ENCODE measurements around the gene UVRAG.
"Not testable (repeated sequence)": the region's sequence is repeated elsewhere in the genome, so short reads cannot be mapped to it uniquely, and the experiment has no call there.

Gene UVRAG

GRCh38 chr11:76077575-76078150 is 262.7 kb downstream of the UVRAG start:
- no peak for DNase-seq

DNA sequence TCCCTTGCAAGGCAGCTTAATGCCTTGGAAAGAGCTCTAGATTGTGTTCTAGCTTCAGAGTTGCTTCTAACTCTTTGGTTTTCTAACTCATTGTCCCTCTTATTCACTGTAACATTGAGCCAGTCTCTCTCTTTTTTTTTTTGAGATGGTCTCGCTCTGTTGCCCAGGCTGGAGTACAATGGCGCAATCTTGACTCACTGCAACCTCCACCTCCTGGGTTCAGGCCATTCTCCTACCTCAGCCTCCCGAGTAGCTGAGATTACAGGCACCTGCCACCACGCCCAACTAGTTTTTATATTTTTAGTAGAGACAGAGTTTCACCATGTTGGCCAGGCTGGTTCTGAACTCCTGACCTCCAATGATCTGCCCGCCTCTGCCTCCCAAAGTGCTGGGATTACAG is 266.1 kb downstream of the UVRAG start:
- not testable (repeated sequence) for DNase-seq

DNA sequence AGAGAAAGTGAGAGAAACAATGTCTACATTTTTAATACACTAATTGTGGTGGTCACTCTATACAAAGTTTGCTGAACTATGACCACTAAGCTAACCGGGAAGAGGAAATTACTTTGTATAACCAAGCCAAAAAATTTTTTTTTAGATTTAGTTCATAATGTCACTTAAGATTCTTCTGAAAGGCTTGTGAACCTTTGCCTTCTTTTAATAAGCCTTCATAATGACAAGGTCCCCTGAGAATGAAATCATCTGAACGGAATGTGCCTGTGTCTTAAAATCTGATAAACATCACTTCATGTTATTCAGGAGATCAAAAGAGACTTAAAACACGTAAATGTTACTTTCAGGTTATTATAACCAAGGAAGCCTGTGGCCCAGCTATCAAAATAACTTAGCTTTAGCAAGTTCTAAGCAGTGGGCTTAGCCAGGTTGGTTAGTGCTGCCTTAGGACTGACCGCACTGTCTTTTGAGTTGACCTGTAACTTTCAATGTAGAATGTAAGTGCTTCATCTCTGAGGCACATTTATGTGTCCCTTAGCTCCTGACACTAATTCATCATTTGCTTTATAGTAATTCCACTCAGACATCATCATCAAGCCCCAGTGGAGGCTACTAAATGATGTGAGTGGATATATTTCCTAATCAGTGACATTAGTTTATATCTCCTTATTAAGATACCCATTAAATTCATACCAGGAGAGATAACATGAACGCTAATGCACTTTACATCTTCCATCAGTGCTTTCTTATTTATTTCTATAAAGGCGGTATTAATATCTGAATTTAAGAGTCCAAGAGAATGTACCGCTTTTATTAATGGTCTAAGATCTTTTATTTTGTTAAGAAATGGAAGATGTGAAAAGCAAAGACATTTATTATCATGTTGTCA is 268.8 kb downstream of the UVRAG start:
- DNase-seq: no peak

DNA sequence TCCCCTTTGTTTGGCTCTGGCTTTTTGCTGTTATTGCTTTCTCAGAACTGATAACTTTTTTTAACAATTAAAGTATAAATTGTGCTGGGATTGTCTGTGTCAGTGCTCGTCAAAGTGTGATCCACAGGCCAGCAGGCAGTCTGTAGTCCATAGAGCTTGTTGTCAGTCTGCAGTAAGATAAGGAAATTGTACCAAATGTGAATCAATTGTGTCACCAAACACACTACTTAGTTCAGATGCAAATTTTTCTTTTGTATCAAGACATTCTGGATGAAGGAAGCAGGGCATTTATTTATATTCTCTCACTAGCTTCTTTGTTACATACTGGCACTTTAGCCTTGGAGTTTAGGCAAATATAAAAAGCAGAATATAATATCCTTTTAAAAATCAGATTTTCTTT is 270.3 kb downstream of the UVRAG start:
- no peak for DNase-seq

DNA sequence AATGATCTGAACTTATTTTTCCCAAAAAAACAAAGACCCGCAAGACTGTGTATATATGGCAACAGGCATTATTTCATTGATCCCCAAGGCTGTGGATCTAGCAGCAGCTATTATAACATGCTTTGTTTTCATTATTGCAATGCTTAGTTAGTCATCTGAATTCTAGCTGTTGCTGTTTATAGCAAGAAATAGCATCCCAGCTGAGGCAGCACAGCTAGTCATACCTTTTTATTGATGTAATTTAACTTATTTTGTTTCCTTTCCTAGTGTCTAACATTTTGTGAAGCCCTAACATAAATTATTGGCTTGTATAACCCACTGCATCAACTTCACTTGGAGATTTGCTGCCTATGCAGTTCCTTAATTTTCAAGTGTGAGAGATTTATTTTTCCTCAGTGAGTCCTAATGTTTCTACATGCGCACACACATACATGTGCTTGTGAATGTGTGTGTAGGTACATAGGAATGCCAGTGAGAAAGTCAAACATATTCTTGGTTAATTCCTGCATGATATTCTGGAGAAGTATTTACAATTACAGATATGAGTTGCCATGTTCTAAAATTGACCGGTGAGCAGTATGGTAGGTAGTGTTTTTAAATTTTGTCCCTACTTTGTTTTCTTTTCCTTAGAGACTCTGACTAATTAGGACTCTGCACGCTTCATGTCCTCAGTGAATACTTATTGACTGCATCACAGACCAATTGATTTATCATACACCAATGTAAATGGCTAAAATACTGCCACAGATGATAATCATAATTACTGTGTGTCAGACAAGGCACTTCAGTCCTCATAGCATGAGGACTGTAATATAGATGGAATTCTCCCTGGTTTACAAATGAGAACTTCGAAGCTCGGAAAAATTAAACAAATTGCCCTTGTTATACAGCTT is 272.0 kb downstream of the UVRAG start:
- DNase-seq: no peak

DNA sequence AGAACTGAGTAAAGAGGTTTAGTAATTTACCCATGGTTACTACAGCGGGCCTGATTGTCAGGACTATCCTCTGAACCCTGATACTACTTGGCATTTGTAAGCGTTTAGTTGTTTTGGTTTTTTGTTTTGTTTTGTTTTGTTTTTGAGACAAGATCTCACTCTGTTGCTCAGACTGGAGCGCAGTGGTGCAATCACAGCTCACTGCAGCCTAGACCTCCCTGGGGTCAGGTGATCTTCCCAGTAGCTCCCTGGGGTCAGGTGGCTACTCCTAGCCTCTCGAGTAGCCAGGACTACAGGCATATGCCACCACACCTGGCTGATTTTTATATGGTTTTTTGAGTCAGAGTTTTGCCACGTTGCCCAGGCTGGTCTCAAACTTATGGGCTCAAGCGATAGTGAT is 272.7 kb downstream of the UVRAG start:
- DNase-seq: no peak

DNA sequence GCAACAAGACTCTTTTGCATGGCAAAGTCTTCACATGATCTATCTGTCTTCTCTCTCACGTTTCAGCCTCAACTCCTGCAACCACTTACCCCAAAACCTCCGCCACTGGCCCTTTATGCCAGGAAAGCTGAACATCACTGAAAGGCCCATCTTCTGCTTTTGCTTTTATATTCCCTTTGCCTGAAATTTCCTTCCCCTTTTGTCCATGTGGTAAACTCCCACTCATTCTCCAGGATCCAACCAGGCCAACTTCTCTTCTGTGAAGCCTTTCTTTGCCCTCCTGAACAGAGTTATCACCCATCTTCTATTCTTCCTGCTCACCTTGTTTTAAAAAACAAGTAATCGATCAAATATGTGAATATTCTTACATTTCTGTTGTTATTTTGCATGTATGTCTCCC is 273.5 kb downstream of the UVRAG start:
- no peak for DNase-seq

- DNase-seq: no peak
Observed at GRCh38 chr11:76090174-76090573, 275.2 kb downstream of the UVRAG start.

- DNase-seq: no peak
Observed at GRCh38 chr11:76090821-76091220, 275.8 kb downstream of the UVRAG start.

DNA sequence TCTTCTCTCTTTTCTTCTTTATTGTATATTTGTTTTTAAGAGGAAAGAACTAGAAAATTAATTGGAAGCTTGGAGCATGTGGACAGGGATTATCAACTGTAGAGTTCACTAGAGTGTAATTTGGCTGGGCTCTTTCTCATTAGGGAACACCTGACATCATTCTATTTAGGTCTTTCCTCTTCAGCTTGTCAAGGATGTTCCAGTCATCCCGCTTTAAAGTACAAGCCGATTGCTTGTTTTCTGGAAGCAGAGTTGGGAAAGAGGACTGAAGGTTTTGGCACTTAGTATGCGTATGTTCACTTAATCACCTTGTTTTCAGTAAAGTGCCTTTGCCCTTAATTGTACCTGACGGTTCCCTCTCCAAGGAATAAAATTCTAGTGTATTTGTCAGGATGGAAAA is 279.7 kb downstream of the UVRAG start:
- no peak for DNase-seq

DNA sequence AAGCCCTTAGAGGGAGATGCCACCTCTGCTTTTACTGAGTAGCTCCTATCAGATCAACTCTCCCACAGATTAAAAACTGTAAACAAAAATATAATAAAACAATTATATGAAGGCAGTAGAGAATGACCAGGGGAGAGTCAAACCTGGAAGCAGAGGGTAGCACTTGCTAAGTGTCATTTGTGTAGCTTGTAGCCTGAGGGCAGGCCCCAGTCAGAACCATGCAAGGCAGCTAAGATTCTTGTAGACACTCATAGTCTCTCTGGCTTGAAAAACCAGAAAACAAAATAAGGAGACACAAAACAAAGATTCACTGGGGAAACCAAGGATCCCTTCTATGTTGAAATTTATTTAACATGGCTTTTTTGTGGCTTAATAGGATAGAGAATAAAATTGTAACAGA is 280.9 kb downstream of the UVRAG start:
- no peak for DNase-seq

- DNase-seq: no peak
Observed at GRCh38 chr11:76096552-76096951, 281.5 kb downstream of the UVRAG start.

- no peak for DNase-seq
Observed at GRCh38 chr11:76102802-76103201, 287.8 kb downstream of the UVRAG start.

GRCh38 chr11:76103460-76103859 is 288.4 kb downstream of the UVRAG start:
- DNase-seq: no peak

- no peak for DNase-seq
Observed at GRCh38 chr11:76104285-76104684, 289.3 kb downstream of the UVRAG start.

- DNase-seq: no peak
Observed at GRCh38 chr11:76105637-76106036, 290.6 kb downstream of the UVRAG start.

GRCh38 chr11:76107971-76108370 is 293.0 kb downstream of the UVRAG start:
- DNase-seq: no peak

GRCh38 chr11:76114238-76114637 is 299.2 kb downstream of the UVRAG start:
- no peak for DNase-seq

- DNase-seq: no peak
Observed at GRCh38 chr11:76115555-76115954, 300.5 kb downstream of the UVRAG start.

GRCh38 chr11:76119032-76119431 is 304.0 kb downstream of the UVRAG start:
- DNase-seq: no peak

GRCh38 chr11:76119779-76120178 is 304.8 kb downstream of the UVRAG start:
- no peak for DNase-seq

DNA sequence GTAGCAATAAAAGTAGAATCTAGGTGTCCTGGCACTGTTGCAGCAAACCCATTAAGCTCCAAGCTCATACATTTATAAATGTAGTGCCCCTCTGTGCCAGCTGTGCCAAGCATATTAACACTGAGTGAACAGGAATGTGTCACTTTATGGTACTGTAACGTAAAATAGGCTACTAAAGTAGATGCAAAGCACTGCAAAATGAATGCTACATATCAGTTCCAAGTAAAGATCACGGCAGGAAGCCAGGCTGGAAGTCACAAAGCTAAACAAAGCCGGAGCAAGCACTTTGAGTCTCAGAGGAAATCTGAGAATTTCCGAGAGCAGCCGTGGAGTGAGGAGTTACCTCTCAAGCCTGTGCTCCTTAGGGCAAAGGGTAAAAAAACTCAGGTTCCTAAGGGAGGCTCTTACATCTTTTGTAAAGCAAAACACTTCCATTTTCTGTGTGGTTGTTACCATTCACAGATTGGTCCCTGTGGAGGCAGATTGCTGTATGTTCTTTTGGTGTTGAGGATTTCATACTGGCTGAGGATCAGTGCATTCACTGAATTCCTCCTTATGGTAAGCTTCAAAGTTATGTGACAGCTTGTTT is 305.6 kb downstream of the UVRAG start:
- DNase-seq: no peak

DNA sequence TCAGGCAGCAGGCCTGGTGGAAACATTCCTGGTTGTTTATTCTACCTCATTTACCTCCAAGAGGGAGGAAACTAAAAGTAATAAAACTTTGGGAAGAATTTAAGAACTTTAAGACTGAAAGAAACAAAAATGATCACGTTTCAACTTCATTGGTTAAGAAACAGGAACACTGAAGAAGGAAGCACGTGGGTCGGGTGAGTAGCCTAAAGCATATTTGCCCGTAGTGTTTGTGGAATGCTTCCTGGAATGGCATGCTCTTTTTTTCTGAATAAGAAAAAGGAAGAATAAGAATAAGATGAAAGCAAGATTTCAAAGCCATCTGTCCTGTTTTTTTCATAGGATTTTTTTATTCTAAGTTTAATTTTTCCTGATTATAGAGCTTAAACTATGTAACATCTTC is 308.2 kb downstream of the UVRAG start:
- DNase-seq: no peak

All from amniotic stem cell (primary cell).